Esophagus squamous epithelium (tissue), 5 donors: ENCODE measurements around the gene KRTAP27-1. TPM values are rescaled to one million over a fixed set of nuclear protein-coding genes. Genes with fewer than 3 reads are reported as not detected.

Source experiments
- DNase-seq: peaks from one replicate; lab custom pipeline; 2025; lab: John Stamatoyannopoulos, UW
- H3K27ac ChIP-seq, 4 donors: fragments of 200-600 bp; sonication (generic); one replicate each; pipeline ENCODE4 v1.5.1; 2016 to 2019; ENCODE audit warnings: mild to moderate bottlenecking in 1 of 4
- H3K27me3 ChIP-seq, 4 donors: fragments of 200-600 bp; sonication (generic); 1 replicate in 3 of 4; 2 replicates in 1 of 4; pipeline versions ENCODE4 v1.5.1 to v1.6.0; 2017 to 2021; ENCODE audit warnings: antibody characterized with exemption in 1 of 4
- H3K36me3 ChIP-seq, 3 donors: fragments of 200-600 bp; sonication (generic); one replicate each; pipeline ENCODE4 v1.5.1; 2016 to 2019
- H3K4me1 ChIP-seq, 3 donors: fragments of 200-600 bp; sonication (generic); one replicate each; pipeline ENCODE4 v1.5.1; 2017 to 2019
- H3K4me3 ChIP-seq, 4 donors: fragments of 200-600 bp; sonication (generic); 1 replicate in 3 of 4; 2 replicates in 1 of 4; pipeline ENCODE4 v1.5.1; 2016 to 2019; ENCODE audit warnings: mild to moderate bottlenecking in 2 of 4, moderate library complexity in 1 of 4
- H3K9me3 ChIP-seq, 3 donors: fragments of 200-600 bp; sonication (generic); one replicate each; pipeline ENCODE4 v1.5.1; 2016 to 2019
- POLR2A ChIP-seq, 4 donors: fragments of 450-650 bp; IDR thresholded peaks; one replicate each; pipeline ENCODE4 v1.6.1; 2017; ENCODE audit warnings: antibody characterized with exemption in 4 of 4, mild to moderate bottlenecking in 4 of 4, moderate library complexity in 3 of 4
- WGBS, 2 donors: methylation state at CpG; one replicate each; pipeline ENCODE4 v1.1.5; 2018; 5-methylcytosine and 5-hydroxymethylcytosine counted together
- intact Hi-C: fragments of 100-400 bp; cut with DNase I; formaldehyde crosslinking; loops from one replicate; pipeline ENCODE4 v1.15.0; 2022
- total RNA-seq, 4 donors: library from RNA; depleted of rRNA; stranded (reverse); fragments of >200 nt; gene quantifications; one replicate each; pipeline ENCODE4 v1.1.0, GENCODE V29; 2016
- TF ChIP-seq, protein P1 (sequence below), 6 experiments: fragments of 450-650 bp in 4 of 6; fragments of 200-600 bp in 2 of 6; sonication (generic) in 2 of 6; IDR thresholded peaks; one replicate each; pipeline ENCODE4 v1.5.1; 2016 to 2019; ENCODE audit warnings: antibody characterized with exemption in 6 of 6, mild to moderate bottlenecking in 4 of 6, moderate library complexity in 4 of 6
- donor health status: DM: yes; HTN: yes; CAD: no.

The KRTAP27-1 gene
- total RNA-seq, 4 donors from 2014 or later = not detected

DNA sequence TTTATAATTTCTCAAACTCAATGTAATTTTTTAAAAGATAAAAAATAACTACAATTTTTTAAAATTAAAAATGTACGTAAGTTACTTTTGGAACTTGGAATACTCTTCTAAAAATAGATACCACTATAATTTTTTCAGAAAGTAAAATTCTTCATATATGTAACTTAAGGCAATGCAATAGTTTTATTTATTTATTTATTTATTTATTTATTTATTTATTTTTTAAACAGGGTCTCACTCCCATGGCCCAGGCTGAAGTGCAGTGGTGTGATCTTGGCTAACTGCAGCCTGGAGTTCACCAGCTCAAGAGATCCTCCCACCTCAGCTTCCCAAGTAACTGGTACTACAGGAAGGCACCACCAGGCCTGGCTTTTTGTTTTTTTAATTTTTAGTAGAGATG, 14.0 kb upstream of the KRTAP27-1 start:
- intact Hi-C loops = no loop called here
- no peaks in the 10 kb centered on the region for H3K36me3 ChIP-seq
- no peaks in the 10 kb centered on the region for H3K9me3 ChIP-seq
- H3K27me3 ChIP-seq = no peaks in the 10 kb centered on the region
- TF ChIP-seq POLR2A (IDR thresholded peaks at IDR 0.05) = no peak
- TF ChIP-seq, protein P1, sequence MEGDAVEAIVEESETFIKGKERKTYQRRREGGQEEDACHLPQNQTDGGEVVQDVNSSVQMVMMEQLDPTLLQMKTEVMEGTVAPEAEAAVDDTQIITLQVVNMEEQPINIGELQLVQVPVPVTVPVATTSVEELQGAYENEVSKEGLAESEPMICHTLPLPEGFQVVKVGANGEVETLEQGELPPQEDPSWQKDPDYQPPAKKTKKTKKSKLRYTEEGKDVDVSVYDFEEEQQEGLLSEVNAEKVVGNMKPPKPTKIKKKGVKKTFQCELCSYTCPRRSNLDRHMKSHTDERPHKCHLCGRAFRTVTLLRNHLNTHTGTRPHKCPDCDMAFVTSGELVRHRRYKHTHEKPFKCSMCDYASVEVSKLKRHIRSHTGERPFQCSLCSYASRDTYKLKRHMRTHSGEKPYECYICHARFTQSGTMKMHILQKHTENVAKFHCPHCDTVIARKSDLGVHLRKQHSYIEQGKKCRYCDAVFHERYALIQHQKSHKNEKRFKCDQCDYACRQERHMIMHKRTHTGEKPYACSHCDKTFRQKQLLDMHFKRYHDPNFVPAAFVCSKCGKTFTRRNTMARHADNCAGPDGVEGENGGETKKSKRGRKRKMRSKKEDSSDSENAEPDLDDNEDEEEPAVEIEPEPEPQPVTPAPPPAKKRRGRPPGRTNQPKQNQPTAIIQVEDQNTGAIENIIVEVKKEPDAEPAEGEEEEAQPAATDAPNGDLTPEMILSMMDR (IDR thresholded peaks at IDR 0.05) = no peak
- DNase-seq = no peak
- WGBS, 2 donors = 85 to 91% methylated on average over 1 of the region's 1 CpG
- H3K4me3 ChIP-seq = no peak overlapping the region
- no peak overlapping the region for H3K27ac ChIP-seq
- H3K4me1 ChIP-seq = no peaks in the 10 kb centered on the region

DNA sequence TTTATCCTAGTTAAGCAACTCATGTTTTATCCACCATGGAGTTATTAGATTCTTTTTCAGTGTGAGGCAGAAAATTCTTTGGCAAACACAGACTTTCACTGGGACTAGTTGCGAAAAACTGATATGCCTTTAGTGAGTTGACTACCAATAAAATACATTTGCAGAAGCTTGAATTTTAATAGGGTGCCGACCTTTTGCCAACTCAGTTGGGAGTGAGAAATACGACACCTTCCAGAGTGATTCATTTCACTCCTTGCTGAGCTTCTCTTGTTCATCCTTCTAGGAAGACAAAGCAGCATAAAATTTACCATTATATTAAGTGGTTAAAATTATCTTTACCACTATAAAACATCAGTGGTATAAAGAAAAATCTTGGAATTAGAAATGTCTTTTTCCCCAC, 12.1 kb upstream of the KRTAP27-1 start:
- TF ChIP-seq, protein P1 (IDR thresholded peaks at IDR 0.05) = no peak
- TF ChIP-seq POLR2A (IDR thresholded peaks at IDR 0.05) = no peak
- intact Hi-C loops = no loop called here
- Histone ChIP-seq H3K4me1 (no peaks in the 10 kb centered on the region), H3K4me3 (no peak overlapping the region), H3K36me3 (no peaks in the 10 kb centered on the region), H3K27me3 (no peaks in the 10 kb centered on the region), H3K9me3 (no peaks in the 10 kb centered on the region), H3K27ac (no peak overlapping the region)
- DNase-seq = no peak
- WGBS, 2 donors = 24 to 36% methylated on average over 3 of the region's 3 CpGs

DNA sequence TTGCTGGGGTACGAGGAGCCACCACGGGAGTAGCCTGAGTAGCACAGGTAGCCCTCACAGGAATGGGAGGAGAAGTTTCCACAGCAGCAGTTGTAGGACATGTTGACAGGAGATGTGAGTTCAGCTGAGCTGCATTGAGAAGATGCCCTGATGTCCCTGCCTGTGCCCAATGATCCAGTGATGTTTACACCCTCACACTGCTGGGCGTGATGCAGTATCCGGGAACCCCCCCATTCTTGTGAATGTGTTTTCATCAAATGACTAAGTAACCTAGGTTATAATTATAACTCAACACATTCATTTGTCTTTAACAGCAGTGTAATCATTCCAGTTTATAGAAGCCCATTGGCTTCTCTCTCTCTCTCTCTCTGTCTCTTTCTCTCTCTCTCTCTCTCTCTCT, 11.0 kb upstream of the KRTAP27-1 start, which contains the start of gene KRTAP23-1:
Gene KRTAP23-1 (minus strand): TSS at position 101 of the 400 bp plus-strand sequence. CDS start 0 bp downstream, at position 101.
- Histone ChIP-seq H3K4me1 (no peaks in the 10 kb centered on the region), H3K9me3 (no peaks in the 10 kb centered on the region), H3K27me3 (no peaks in the 10 kb centered on the region), H3K4me3 (no peak within 1 kb of the TSS), H3K27ac (no peak within 1 kb of the TSS), H3K36me3 (no peaks in the 10 kb centered on the region)
- DNase-seq = no peak
- WGBS, 2 donors = 70 to 84% methylated on average over 4 of the region's 4 CpGs
- intact Hi-C loops = no loop called here
- TF ChIP-seq, protein P1 (IDR thresholded peaks at IDR 0.05) = no peak
- TF ChIP-seq POLR2A (IDR thresholded peaks at IDR 0.05) = no peak

DNA sequence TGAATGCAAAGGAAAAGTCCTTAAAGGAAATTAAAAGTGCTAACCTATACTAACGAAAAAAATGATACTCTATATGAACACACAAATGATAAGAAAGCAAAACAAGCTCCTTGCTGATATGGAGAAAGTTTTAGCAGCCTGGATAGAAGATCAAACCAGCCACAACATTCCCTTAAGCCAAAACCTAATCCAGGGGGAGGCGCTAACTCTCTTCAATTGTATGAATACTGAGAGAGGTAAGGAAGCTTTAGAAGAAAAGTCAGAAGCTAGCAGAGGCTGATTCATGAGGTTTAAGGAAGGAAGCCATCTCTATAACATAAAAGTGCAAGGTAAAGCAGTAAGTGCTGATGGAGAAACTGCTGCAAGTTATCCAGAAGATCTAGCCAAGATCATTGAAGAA, 7.5 kb upstream of the KRTAP27-1 start:
- TF ChIP-seq POLR2A (IDR thresholded peaks at IDR 0.05) = no peak
- TF ChIP-seq, protein P1 (IDR thresholded peaks at IDR 0.05) = no peak
- no peaks in the 10 kb centered on the region for H3K27me3 ChIP-seq
- H3K36me3 ChIP-seq = no peaks in the 10 kb centered on the region
- WGBS, 2 donors = 66 to 68% methylated on average over 2 of the region's 2 CpGs
- H3K9me3 ChIP-seq = no peaks in the 10 kb centered on the region
- no peak for DNase-seq
- H3K4me1 ChIP-seq = no peaks in the 10 kb centered on the region
- intact Hi-C loops = no loop called here
- H3K27ac ChIP-seq = no peak overlapping the region
- H3K4me3 ChIP-seq = no peak overlapping the region

DNA sequence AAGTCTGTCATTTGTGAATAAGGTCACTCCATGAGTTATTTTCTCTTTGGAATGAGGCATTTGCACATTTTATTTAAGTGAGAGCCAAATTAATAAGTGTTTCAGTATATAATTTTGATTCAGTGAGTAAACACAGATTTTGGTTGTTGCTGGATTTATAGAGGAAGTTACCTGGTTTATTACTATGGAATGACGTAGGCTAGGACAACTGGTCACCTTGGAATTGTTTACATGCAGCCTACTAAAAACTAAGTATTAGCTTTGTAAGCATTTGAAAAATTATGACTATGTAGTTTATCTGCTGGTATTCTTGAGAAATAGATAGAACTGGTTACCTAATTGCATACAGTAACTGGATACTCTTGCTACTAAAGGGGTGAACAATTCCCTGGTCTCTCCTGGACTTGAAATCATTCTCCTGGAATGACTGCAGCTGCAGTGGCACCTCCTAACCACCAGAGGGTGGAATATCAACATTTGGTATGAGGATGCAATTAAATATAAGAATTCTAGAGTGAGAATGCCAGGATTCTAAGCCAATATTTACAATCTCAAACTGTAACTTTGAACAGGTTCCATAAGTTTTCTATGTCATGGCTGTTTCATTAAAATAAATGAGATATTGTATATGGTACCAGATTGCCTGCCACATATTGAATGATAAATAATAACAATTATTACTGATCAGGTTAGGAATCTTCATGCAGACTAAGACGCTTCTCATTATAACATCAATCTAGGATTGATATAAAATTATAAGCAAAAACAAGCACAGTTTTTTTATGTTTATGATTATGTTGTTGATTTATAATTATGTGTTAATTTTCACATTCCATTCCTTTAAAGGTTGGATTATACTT, 3.5 kb upstream of the KRTAP27-1 start:
- Histone ChIP-seq H3K4me3 (no peak overlapping the region), H3K36me3 (no peaks in the 10 kb centered on the region), H3K27me3 (no peaks in the 10 kb centered on the region), H3K27ac (no peak overlapping the region), H3K4me1 (no peaks in the 10 kb centered on the region), H3K9me3 (no peaks in the 10 kb centered on the region)
- TF ChIP-seq POLR2A (IDR thresholded peaks at IDR 0.05) = no peak
- TF ChIP-seq, protein P1 (IDR thresholded peaks at IDR 0.05) = peak in 5 of 6 experiments; percentile 73 to 83 (median 79)
- WGBS, 2 donors = 90 to 93% methylated on average over 2 of the region's 2 CpGs
- intact Hi-C loops = no loop called here
- DNase-seq = no peak
